GM21526 (cell line): ENCODE results near the gene UBR7.
"Not testable (repeated sequence)": the region's sequence is repeated elsewhere in the genome, so short reads cannot be mapped to it uniquely, and the experiment has no call there.

Experiments
- ATAC-seq: cut with Tn5 transposase; IDR thresholded peaks from one replicate; pipeline ENCODE4 v1.9.1; 2021; ENCODE audit warnings: moderate library complexity; ENCODE audit not compliant: unreplicated experiment, low FRiP score

Gene UBR7

DNA sequence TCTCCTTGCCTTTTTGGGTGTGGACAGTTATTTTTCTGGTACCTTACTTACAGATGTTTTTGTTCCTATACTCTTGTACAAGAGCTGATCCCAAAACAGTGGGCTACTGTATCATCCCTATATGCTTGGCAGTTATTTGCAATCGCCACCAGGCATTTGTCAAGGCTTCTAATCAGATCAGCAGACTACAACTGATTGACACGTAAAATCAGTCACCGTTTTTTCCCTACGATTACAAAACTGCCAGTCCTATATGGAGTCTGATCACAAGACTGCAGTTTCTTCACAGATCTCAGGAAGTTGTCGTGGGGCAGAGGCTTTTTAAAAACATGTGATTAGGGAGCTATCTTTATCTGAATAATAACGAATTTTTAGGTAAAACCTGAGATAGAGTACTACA is 20.6 kb upstream of the UBR7 start:
- ATAC-seq, result no peak

GRCh38 chr14:93186956-93187355 is 20.1 kb upstream of the UBR7 start:
- no peak for ATAC-seq

- ATAC-seq, result no peak
Measured at GRCh38 chr14:93195316-93195999, 11.6 kb upstream of the UBR7 start.

- ATAC-seq, result no peak
Measured at GRCh38 chr14:93199031-93199430, 8.0 kb upstream of the UBR7 start.

DNA sequence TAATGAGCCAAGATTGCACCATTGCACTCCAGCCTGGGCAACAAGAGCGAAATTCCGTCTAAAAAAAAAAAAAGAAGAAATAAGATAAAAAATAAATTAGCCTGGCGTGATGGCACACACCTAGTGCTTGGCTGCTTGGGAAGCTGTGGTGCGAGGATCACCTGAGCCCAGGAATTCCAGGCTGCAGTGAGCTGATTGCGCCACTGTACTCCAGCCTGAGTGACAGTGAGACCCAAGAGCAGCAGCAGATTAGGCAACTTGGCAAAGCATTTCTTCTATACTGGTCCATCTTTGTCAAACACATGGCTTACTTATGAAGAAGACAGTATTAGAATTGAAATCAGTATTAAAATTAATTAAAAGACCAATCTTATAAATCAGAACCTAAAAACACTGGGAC is 6.5 kb upstream of the UBR7 start:
- no peak for ATAC-seq

DNA sequence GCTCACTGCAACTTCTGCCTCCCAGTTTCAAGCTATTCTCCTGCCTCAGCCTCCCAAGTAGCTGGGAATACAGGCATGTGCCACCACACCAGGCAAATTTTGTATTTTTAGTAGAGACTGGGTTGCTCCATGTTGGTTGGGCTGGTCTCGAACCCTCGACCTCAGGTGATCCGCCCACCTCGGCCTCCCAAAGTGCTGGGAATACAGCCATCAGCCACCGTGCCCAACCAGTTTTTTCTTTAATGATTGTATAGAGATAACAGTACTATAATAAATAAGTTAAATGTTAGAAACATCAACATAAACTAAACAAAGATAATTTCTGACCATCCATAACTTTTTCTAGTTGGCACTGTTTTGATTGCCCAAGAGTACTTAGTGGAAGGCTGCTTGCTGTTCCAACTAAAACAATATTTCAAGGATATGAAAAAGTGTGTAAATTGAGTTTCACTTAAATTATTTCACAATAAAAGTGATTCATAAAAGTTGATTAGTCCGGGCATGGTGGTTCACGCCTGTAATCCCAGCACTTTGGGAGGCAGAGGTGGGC is 5.8 kb upstream of the UBR7 start:
- no peak for ATAC-seq

GRCh38 chr14:93207468-93208308 is 632 bp downstream of the UBR7 start:
- ATAC-seq, result peak; percentile 28

GRCh38 chr14:93212432-93212831 is 5.4 kb downstream of the UBR7 start:
- ATAC-seq, result peak; percentile 63

DNA sequence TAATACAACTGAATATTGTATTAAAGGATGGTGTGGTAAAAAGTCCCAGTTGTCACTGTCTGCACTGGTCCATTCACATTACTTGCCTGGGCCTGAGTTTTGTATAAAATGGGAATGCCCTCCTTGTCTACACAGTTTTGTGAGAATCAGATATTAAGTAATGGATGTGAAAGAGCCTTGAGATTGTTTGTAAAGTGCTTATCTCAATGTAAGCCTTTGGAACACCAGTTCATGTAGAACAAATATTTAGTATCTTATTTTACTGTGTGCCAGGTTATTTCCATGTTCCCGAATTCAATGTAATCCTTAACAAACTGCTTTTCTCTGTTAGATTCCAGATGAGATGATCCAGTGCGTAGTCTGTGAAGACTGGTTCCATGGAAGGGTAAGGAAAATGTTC is 7.5 kb downstream of the UBR7 start:
- ATAC-seq, result no peak

- ATAC-seq, result peak; percentile 66
Measured at GRCh38 chr14:93219103-93219726, 12.2 kb downstream of the UBR7 start.

DNA sequence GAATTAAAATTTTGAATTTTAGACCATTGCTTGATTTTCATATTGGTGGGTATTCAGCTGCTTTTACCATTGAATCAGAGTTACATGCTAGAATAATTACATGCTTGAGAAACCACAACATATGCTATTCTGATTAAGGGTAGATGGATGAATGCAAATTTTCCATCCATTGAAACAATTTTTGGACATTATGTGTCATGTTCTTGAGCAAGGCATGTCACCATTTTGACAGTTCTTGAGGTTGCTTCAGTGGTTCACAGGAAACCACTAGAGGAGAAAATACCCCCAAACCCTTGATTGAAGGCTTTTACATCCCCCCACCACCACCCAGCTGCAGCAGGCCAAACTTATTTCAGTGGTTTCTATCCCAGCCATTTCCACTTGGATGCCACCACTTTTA is 13.5 kb downstream of the UBR7 start:
- ATAC-seq, result no peak

DNA sequence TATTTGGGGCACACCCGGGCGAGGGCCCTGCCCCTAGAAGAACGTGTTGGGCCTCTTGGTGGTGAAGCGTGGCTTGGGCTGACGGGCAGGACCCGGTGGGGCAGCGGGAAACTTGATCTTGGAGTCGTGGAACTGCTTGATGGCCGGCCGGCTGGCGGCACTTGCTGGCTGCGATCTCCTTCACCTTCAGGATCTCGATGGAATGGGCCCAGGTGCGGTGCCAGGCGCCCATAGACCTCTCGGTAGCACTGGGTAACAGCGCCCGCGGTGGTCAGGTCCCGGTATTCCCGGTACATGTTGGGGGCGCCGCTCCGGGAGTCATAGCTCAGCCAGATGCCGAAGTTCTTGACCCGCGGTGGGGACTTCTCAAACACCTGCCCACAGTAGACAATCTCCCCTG is 16.5 kb downstream of the UBR7 start:
- ATAC-seq, result no peak

DNA sequence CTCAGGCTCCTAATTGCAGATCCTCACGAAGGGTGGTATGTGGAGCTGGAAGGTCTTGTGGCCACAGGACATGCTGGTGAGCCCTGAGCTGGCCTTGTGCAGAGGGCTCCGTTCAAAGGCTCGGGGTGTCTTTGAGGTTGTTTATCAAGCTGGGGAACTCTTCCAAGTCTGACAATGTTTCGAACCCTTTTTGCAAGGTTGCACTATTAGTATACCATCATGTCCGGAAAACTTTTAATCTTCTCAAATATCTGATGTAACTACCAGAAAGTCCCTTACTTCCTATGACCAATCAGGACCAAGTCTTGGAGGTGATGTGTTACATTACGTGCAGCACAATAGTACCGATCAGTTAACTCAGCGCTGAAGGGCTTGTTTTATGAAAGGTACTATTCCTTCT is 21.5 kb downstream of the UBR7 start:
- ATAC-seq, result no peak

DNA sequence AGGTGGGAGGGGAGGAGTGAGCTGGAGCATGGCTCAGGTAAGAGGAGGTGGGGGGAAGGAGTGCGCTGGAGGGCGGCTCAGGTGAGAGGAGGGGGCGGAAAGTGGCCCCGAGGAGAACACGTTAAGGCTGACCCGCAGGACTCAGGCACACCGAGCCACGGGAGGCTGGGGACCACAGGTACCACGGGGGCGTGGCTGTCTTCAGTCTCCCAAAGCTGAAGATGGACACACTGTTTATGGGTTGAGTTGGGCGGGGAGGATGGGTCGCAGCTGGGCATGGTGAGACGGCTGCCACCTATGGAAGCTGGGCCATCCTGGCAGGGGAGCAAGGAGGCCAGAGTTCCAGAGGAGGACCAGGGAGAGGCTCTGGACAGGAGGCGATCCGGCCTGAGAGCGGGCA is 23.5 kb downstream of the UBR7 start:
- no peak for ATAC-seq

- ATAC-seq, result no peak
Measured at GRCh38 chr14:93231129-93231979, 24.3 kb downstream of the UBR7 start.

DNA sequence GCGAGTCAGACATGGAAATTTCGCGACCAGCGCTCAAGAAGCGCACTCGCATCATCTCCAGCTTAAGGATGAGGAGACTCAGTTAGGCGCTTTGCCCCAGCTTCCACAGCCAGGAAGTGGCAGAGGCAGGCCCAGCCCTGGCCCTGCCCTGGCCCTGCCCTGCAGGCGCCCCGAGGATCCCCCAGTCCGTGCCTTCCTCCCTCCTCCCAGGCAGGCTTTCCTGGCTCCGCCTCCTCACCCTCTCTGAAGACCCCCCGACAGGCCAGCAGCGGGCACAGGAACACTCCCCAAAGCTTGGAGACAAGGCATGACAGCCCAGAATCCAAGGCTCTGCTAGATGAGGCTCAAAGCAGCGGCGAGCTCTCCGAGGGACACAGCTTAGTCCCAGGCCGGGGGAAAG is 25.1 kb downstream of the UBR7 start:
- no peak for ATAC-seq

DNA sequence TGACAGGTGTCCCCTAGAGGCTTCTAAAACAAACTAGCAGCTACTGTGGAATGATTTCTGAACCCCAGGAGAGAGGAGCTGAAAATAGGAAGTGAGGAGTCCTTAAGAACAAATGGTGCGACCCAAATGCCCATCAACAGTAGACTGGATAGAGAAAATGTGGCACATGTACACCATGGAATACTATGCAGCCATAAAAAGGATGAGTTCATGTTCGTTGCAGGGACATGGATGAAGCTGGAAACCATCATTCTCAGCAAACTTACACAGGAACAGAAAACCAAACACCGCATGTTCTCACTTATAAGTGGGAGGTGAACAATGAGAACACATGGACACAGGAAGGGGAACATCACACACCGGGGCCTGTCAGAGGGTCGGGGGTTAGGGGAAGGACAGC is 26.0 kb downstream of the UBR7 start:
- ATAC-seq, result not testable (repeated sequence)

GRCh38 chr14:93234798-93235197 is 27.7 kb downstream of the UBR7 start:
- no peak for ATAC-seq

DNA sequence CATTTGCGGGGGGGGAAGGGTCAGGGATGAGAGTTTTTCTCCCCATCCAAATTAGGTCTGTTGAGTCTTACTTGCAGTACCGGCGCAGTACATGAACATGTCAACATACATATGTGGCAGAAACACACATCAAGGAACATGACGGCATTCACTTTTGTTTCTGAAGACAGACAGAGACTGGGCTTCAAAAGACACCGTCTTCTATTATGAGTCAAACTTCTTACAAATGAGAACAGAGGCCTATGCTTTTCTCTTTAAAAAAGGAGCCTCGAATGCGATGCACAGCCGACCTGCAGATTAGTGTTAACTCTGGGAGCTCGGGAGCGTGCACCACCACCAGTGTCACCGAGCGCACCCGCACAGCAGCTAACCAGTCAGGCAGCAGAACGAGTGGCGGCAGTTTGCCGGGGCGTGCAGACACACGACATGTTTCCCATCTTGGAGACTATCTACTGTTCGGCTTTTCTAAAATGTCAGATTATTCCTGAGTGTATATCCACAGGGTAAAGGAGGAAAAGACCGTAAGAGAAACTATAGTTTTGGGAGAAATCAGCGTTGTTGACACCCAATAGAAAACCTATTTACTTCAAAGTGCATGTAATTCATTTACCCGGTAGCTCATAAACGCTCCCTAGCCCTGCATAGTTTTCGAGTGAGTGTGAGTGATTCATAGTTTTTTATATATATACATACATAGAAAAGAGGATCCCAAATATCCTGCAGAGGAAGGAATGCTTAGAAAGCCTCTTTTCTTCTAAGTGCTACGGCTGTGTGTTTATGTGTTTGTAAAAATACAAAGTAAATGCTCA is 33.0 kb downstream of the UBR7 start:
- ATAC-seq, result no peak

DNA sequence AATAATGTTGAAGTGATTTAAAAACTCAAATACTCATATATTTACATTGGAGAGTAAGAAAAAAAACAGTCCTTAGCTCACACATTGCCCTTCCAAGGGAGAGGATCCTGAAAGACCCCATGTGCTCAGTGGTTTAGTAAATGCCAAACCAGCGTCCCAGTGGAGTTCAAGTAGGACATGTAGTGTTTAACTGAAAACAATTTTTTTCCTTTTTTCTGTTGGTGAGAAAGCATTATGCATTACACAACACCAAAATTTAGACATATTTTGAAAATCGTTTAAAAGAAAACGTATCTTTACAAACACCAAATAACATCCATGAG is 33.6 kb downstream of the UBR7 start:
- ATAC-seq, result no peak
